CD4-positive, alpha-beta T cell treated with Interleukin-6 at 100 ng/mL for 8 hours (primary cell): ENCODE results near the gene ESPL1.
"Not testable (repeated sequence)": the region's sequence is repeated elsewhere in the genome, so short reads cannot be mapped to it uniquely, and the experiment has no call there.

Source experiments
- DNase-seq: peaks from one replicate; pipeline ENCODE4 v3.0.0-alpha.2; 2020; ENCODE audit warnings: mixed read lengths, low spot score

Gene ESPL1

GRCh38 chr12:53259891-53260290 lies 8.2 kb upstream of the ESPL1 start:
- no peak for DNase-seq

DNA sequence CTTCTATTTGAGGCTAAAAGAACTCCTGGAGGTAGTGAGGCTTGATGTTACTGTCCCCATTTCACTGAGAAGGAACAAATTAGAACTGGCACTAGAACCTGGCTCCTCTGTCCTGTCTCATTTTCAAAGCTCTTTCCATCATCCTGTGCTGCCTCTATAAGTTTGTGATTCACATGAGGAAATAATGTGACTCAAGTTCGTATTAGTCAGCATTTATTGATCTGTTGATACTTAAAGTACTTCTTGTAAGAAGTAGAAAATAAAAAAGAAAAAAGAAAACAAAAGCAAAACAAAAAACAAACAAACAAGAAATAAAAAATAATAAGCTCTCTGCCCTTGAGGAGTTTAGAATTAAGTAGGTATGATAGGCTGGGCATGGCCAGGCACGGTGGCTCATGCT lies 2.3 kb upstream of the ESPL1 start:
- DNase-seq, result no peak

- no peak for DNase-seq
Observed at GRCh38 chr12:53267306-53267998, 647 bp upstream of the ESPL1 start.

DNA sequence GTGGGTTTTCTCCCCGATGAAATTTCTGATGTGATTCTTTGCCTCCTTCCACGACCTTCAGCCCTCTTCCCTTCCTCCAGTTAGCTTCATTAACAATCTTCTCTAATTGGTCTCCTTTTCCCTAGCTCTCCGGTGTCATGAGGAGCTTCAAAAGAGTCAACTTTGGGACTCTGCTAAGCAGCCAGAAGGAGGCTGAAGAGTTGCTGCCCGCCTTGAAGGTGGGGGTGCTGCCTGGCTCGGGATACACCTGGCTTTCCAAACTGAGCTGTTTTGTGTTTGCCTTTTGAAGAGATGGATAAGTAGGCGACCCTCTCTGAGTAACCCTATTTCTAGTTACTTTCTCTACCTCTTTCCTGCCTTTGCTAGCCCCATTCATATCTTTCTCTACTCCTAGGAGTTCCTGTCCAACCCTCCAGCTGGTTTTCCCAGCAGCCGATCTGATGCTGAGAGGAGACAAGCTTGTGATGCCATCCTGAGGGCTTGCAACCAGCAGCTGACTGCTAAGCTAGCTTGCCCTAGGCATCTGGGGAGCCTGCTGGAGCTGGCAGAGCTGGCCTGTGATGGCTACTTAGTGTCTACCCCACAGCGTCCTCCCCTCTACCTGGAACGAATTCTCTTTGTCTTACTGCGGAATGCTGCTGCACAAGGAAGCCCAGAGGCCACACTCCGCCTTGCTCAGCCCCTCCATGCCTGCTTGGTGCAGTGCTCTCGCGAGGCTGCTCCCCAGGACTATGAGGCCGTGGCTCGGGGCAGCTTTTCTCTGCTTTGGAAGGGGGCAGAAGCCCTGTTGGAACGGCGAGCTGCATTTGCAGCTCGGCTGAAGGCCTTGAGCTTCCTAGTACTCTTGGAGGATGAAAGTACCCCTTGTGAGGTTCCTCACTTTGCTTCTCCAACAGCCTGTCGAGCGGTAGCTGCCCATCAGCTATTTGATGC lies 797 bp downstream of the ESPL1 start:
- no peak for DNase-seq

- no peak for DNase-seq
Observed at GRCh38 chr12:53274445-53274844, 6.3 kb downstream of the ESPL1 start.

DNA sequence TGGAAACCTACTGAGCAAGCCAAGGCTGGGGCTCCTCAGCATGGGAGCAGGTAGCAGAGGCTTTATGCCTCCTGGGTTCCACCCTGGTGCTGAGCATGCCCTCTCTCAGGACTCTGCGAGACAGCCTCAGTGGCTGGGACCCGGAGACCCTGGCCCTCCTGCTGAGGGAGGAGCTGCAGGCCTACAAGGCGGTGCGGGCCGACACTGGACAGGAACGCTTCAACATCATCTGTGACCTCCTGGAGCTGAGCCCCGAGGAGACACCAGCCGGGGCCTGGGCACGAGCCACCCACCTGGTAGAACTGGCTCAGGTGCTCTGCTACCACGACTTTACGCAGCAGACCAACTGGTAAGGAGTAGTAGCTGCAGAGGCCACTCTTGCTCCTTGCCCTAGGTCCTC lies 8.4 kb downstream of the ESPL1 start:
- DNase-seq, result no peak

- no peak for DNase-seq
Observed at GRCh38 chr12:53277981-53278380, 9.9 kb downstream of the ESPL1 start.

- no peak for DNase-seq
Observed at GRCh38 chr12:53279283-53279869, 11.3 kb downstream of the ESPL1 start.

DNA sequence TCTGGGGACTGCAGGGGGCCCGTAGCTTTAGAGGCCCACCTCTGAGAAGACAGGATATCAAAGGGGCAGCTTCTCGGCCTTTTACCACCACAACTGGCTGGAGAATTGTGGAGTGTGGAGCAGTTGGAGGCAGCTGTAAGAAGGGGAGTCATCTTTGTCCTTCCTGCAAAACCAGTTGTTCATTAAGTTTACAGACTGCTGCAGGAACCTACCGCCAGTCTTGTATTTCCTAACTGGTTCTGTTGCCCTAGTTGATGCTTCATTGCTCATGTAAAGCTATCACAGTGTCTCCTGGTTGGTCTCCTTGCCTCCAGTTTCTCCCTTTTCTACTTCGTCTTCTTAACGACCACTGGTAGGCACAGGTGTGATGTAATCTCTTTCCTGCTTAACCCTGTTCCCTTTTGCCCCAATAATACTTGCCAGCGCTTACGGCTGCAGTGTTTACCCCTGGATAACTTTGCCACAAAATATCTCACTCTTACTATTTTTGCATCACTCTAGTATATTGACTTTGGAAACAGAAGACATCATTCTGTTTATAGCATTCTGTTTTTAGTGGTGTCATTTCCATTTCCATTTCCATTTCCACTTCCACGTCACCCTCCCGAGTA lies 11.9 kb downstream of the ESPL1 start:
- DNase-seq, result no peak

DNA sequence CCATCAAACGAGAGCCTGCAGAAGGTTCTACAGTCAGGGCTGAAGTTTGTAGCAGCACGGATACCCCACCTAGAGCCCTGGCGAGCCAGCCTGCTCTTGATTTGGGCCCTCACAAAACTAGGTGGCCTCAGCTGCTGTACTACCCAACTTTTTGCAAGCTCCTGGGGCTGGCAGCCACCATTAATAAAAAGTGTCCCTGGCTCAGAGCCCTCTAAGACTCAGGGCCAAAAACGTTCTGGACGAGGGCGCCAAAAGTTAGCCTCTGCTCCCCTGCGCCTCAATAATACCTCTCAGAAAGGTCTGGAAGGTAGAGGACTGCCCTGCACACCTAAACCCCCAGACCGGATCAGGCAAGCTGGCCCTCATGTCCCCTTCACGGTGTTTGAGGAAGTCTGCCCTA lies 18.3 kb downstream of the ESPL1 start:
- no peak for DNase-seq

GRCh38 chr12:53287741-53288216 lies 19.7 kb downstream of the ESPL1 start:
- peak; percentile 79 for DNase-seq

- no peak for DNase-seq
Observed at GRCh38 chr12:53288322-53288721, 20.2 kb downstream of the ESPL1 start.

GRCh38 chr12:53289891-53290290 lies 21.8 kb downstream of the ESPL1 start:
- no peak for DNase-seq

- no peak for DNase-seq
Observed at GRCh38 chr12:53290661-53291060, 22.6 kb downstream of the ESPL1 start.

GRCh38 chr12:53292426-53292825 lies 24.3 kb downstream of the ESPL1 start:
- no peak for DNase-seq

- peak; percentile 90 for DNase-seq
Observed at GRCh38 chr12:53295070-53295890, 27.2 kb downstream of the ESPL1 start, which contains the start of gene PFDN5. PFDN5 (plus strand) TSS chr12:53295542; CDS start chr12:53295568, 26 bp downstream.

- no peak for DNase-seq
Observed at GRCh38 chr12:53295891-53296219, 27.8 kb downstream of the ESPL1 start.

DNA sequence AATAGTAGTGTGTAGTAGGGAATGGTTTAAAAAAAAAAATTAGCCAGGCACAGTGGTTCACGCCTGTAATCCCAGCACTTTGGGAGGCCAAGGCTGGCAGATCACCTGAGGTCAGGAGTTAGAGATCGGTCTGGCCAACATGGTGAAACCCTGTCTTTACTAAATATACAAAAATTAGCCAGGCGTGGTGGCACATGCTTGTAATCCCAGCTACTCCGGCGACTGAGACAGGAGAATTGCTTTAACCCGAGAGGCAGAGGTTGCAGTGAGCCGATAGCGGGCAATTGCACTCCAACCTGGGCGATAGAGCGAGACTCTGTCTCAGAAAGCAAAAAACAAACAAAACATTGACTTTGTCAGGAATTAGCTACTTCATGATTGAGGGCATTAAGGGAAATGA lies 29.0 kb downstream of the ESPL1 start:
- DNase-seq, result not testable (repeated sequence)

GRCh38 chr12:53298164-53298563 lies 30.1 kb downstream of the ESPL1 start:
- no peak for DNase-seq

- DNase-seq, result no peak
Observed at GRCh38 chr12:53299101-53299453, 31.0 kb downstream of the ESPL1 start.

GRCh38 chr12:53299454-53300180 lies 31.5 kb downstream of the ESPL1 start, which contains the start of gene MYG1:
MYG1 (plus strand) TSS chr12:53299695; CDS start chr12:53299738, 43 bp downstream.
- peak; percentile 88 for DNase-seq
